ENCODE measurements around the gene LMX1B.

DNA sequence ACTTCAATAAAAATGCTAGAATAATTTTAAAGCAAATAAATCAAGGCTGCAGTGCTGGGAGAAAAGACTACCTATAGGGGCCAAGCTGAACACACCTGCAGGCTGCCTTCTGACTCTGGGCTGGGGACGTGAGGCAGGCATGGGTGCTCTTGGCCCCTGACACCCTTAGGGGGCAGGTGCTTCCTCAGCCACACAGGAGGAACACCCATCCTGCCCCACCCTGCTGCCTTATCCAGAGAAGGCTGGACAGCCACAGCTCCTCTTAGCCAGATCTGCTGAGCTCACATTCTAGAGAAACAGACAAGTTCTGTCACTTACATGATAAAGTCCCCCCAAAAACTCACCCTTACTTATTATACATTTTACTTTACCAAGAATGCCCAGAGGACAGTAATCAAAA is 6.6 kb upstream of the LMX1B start:
- TF ChIP-seq POLR2AphosphoS5 (IDR thresholded peaks at IDR 0.05; ENCODE audit: low read depth, low read length), result no peak
- TF ChIP-seq POLR2A (IDR thresholded peaks at IDR 0.05; ENCODE audit: low read depth, low read length), result no peak
- TF ChIP-seq POU2F2 (IDR thresholded peaks at IDR 0.05; ENCODE audit: low read depth, low read length), result no peak
- no peak for TF ChIP-seq SPI1 (IDR thresholded peaks at IDR 0.05; ENCODE audit: low read depth, low read length)
- TF ChIP-seq TAF1 (IDR thresholded peaks at IDR 0.05; ENCODE audit: low read depth, low read length), result no peak
- no peak for TF ChIP-seq PAX5 (IDR thresholded peaks at IDR 0.05; ENCODE audit: insufficient read depth, low read length, severe bottlenecking)

Data from GM12891 (cell line).